ENCODE measurements around the gene ADAMTS12.
"Not testable (repeated sequence)": the region's sequence is repeated elsewhere in the genome, so short reads cannot be mapped to it uniquely, and the experiment has no call there.

DNA sequence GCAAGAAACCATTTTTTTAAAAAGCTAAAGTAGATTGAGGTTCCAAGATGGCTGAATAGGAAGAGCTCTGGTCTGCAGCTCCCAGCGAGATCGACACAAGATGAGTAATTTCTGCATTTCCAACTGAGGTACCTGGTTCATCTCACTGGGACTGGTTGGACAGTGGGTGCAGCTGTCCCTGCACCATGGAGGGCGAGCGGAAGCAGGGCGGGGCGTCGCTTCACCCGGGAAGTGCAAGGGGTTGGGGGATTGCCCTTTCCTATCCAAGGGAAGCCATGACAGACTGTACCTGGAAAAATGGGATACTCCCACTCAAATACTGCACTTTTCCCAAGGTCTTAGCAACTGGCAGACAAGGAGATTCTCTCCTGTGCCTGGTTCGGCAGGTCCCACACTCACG is 352.0 kb downstream of the ADAMTS12 start:
- TF ChIP-seq, protein P1, sequence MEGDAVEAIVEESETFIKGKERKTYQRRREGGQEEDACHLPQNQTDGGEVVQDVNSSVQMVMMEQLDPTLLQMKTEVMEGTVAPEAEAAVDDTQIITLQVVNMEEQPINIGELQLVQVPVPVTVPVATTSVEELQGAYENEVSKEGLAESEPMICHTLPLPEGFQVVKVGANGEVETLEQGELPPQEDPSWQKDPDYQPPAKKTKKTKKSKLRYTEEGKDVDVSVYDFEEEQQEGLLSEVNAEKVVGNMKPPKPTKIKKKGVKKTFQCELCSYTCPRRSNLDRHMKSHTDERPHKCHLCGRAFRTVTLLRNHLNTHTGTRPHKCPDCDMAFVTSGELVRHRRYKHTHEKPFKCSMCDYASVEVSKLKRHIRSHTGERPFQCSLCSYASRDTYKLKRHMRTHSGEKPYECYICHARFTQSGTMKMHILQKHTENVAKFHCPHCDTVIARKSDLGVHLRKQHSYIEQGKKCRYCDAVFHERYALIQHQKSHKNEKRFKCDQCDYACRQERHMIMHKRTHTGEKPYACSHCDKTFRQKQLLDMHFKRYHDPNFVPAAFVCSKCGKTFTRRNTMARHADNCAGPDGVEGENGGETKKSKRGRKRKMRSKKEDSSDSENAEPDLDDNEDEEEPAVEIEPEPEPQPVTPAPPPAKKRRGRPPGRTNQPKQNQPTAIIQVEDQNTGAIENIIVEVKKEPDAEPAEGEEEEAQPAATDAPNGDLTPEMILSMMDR (IDR thresholded peaks at IDR 0.05), result not testable (repeated sequence)
- not testable (repeated sequence) for TF ChIP-seq POLR2A (IDR thresholded peaks at IDR 0.05)

All from body of pancreas (tissue), 4 donors.